ENCODE data around the gene ZCWPW1. TPM values are rescaled to one million over a fixed set of nuclear protein-coding genes. Genes with fewer than 3 reads are reported as not detected.

ZCWPW1 gene
- total and polyA plus RNA-seq, 7 donors = 3.5 to 13.2 (median 5.5) TPM

GRCh38 chr7:100429637-100430492, 1.4 kb upstream of the ZCWPW1 start, which contains the start of gene MEPCE:
Gene MEPCE (plus strand): TSS chr7:100429831. CDS start chr7:100430019, 188 bp downstream.
- H3K4me1 ChIP-seq = peaks cover 26% of the 10 kb centered on the region

GRCh38 chr7:100428967-100429636, 599 bp upstream of the ZCWPW1 start:
- peak overlapping the region; percentile 97 for H3K4me3 ChIP-seq
- peaks cover 22% of the 10 kb centered on the region for H3K4me1 ChIP-seq
- no peaks in the 10 kb centered on the region for H3K27me3 ChIP-seq (ENCODE audit: insufficient read depth in 3 of 3, low read length in 2 of 3)
- peaks cover 0 to 30% of the 10 kb centered on the region in 2 donors for H3K36me3 ChIP-seq (ENCODE audit: insufficient read depth in 1 of 2, low read depth in 1 of 2)
- ATAC-seq (peak; percentile 82 to 86 (median 85)), DNase-seq (peak; percentile 100)
- peak; percentile 12 for TF ChIP-seq CTCF (IDR thresholded peaks at IDR 0.05)
- 0% methylated on average over 38 to 40 of the region's 40 CpGs for WGBS, 3 donors
- no peaks in the 10 kb centered on the region for H3K9me3 ChIP-seq
- intact Hi-C loops (cut with DNase I) = no loop called here
- peak overlapping the region; percentile 100 for H3K27ac ChIP-seq

More at GRCh38 chr7:100429637-100430492, 1.4 kb upstream of the ZCWPW1 start, which contains the start of gene MEPCE:
- H3K27me3 ChIP-seq (ENCODE audit: insufficient read depth in 3 of 3, low read length in 2 of 3) = no peaks in the 10 kb centered on the region
- 0 to 1% (median 0%) methylated on average over 88 to 95 of the region's 95 CpGs for WGBS, 3 donors
- H3K9me3 ChIP-seq = no peaks in the 10 kb centered on the region
- intact Hi-C loops (cut with DNase I) = no loop called here
- H3K36me3 ChIP-seq (ENCODE audit: insufficient read depth in 1 of 2, low read depth in 1 of 2) = peaks cover 0 to 34% of the 10 kb centered on the region in 2 donors
- peak within 1 kb of the TSS; percentile 100 for H3K27ac ChIP-seq
- peak; percentile 68 to 76 (median 72) for ATAC-seq
- H3K4me3 ChIP-seq = peak within 1 kb of the TSS; percentile 97
- TF ChIP-seq CTCF (IDR thresholded peaks at IDR 0.05) = no peak
- DNase-seq = peak; percentile 98 to 99

- Histone ChIP-seq H3K4me3 (peak overlapping the region; percentile 97), H3K9me3 (no peaks in the 10 kb centered on the region), H3K27me3 (ENCODE audit: insufficient read depth in 3 of 3, low read length in 2 of 3) (no peaks in the 10 kb centered on the region), H3K36me3 (ENCODE audit: insufficient read depth in 1 of 2, low read depth in 1 of 2) (peaks cover 0 to 27% of the 10 kb centered on the region in 2 donors), H3K4me1 (peaks cover 22% of the 10 kb centered on the region), H3K27ac (peak overlapping the region; percentile 100)
- 41 to 51% (median 47%) methylated on average over 16 of the region's 16 CpGs for WGBS, 3 donors
- DNase-seq = peak in 1 of 2 donors; percentile 59
- no peak for TF ChIP-seq CTCF (IDR thresholded peaks at IDR 0.05)
- no peak for ATAC-seq
- intact Hi-C loops (cut with DNase I) = no loop called here
These were observed 723 bp downstream of the ZCWPW1 start for GRCh38 chr7:100427762-100428198.

GRCh38 chr7:100426516-100426915, 2.0 kb downstream of the ZCWPW1 start:
- H3K36me3 ChIP-seq (ENCODE audit: insufficient read depth in 1 of 2, low read depth in 1 of 2) = peaks cover 0 to 20% of the 10 kb centered on the region in 2 donors
- ATAC-seq = no peak

More at GRCh38 chr7:100426516-100426915, 2.0 kb downstream of the ZCWPW1 start:
- TF ChIP-seq CTCF (IDR thresholded peaks at IDR 0.05) = no peak
- peaks cover 16% of the 10 kb centered on the region for H3K4me1 ChIP-seq
- H3K27me3 ChIP-seq (ENCODE audit: insufficient read depth in 3 of 3, low read length in 2 of 3) = no peaks in the 10 kb centered on the region
- no peak for DNase-seq
- intact Hi-C loops (cut with DNase I) = no loop called here
- H3K27ac ChIP-seq = no peak overlapping the region
- H3K9me3 ChIP-seq = no peaks in the 10 kb centered on the region
- H3K4me3 ChIP-seq = no peak overlapping the region
